ENCODE measurements around the gene SLC29A1. TPM values are rescaled to one million over a fixed set of nuclear protein-coding genes. Genes with fewer than 3 reads are reported as not detected.

The SLC29A1 gene
- total and polyA plus RNA-seq, 9 of the 15 experiments (the other 6 are each of a cell fraction or from before 2014, with no cell fraction given) = 18.9 to 170 (median 57.7) TPM

DNA sequence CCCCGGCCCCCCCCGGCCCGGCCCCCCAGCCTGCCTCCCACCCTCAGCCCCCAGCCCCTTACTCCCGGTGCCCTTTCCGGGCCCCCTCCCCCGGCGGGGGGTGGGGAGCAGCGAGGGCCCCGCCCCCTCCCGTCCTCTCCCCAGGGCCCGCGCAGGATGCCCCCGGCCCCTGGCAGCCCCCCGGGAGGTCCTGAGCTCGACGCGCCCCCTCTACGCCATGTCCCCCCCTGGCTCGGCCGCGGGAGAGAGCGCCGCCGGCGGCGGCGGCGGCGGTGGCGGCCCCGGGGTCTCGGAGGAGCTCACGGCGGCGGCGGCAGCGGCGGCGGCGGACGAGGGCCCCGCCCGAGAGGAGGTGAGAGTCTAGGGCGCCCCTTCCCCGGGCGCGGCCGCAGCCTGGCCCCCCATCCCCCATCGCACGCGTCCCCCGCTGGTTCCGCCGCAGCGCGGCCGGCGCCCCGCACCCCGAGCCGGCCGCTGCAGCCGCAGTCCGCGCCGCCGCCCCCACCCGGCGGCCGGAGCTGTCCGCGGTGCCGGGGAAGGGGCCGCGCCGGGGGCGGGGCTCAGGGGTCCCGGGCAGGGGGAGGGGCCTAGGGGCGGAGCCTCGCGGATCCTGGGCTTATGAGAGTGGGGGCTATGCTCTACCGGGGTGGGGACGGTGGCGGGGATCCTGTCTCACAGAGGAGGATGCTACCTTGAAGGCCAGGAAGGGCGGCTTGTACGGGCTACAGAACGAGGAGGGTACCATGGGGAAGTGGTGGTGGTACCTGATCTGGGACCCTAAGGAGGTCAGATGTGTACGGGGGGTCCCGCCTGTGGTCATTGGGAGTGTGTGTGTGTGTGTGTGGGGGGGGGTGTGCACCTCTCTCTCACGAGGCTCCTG, 47.4 kb downstream of the SLC29A1 start:
- Histone ChIP-seq H3K27me3 (ENCODE audit: control insufficient read depth in 2 of 2, insufficient read depth in 2 of 2, low read length in 2 of 2) (peaks cover 53 to 61% of the 10 kb centered on the region in 2 experiments), H4K20me1 (replicated peaks; ENCODE audit: control insufficient read depth, insufficient read depth, low read length) (peaks cover 6% of the 10 kb centered on the region; the same call in 1 of the 2 replicates), H3K9ac (ENCODE audit: insufficient read depth in 1 of 2, low read depth in 2 of 2, low read length in 2 of 2) (no peak overlapping the region), H3K4me1 (replicated peaks in 1 of 2; ENCODE audit: control insufficient read depth in 2 of 2, insufficient read depth in 2 of 2, low read length in 2 of 2) (peaks cover 0 to 24% of the 10 kb centered on the region in 2 experiments; a peak in 2 of 5 replicates), H3K9me1 (ENCODE audit: control insufficient read depth, insufficient read depth, low read length) (no peaks in the 10 kb centered on the region), H3K27ac (ENCODE audit: extremely low read depth, low read depth, low read length) (no peak overlapping the region), H2AFZ (ENCODE audit: low read depth, low read length) (no peak overlapping the region), H3K4me2 (ENCODE audit: insufficient read depth, low read length) (no peak overlapping the region; the same call in 1 of the 2 replicates), H3K36me3 (ENCODE audit: control insufficient read depth, insufficient read depth, low read length) (no peaks in the 10 kb centered on the region), H3K9me3 (replicated peaks; ENCODE audit: control insufficient read depth, insufficient read depth, low read depth, low read length) (no peaks in the 10 kb centered on the region), H3K4me3 (peak overlapping the region; percentile 21; the same call in 1 of the 2 replicates), H3K79me2 (ENCODE audit: control insufficient read depth, insufficient read depth, low read length) (no peaks in the 10 kb centered on the region)
- intact Hi-C loops (cut with micrococcal nuclease) = no loop called here
- in situ Hi-C loops (cut with MboI) = no loop called here
- WGBS (ENCODE audit: insufficient coverage, low coverage, missing lambda C conversion rate) = 4% methylated on average over 14 of the region's 90 CpGs
- no TSS peak for BruUV-seq (replicated peaks)
- FAIRE-seq (no peak), ATAC-seq (no peak; the same call in 2 of the 3 replicates), DNase-seq (ENCODE audit: extremely low read depth in 1 of 4, low spot score in 3 of 4) (peak in 3 of 4 experiments; percentile 53 to 86 (median 85))
- ChIA-PET POLR2A (interaction anchor here (0.6 to 4.7 kb wide), 3 partner anchors 8 to 23 kb away, joined by 3 to 24 read pairs (median 3); partner anchors contain the start of gene HSP90AB1), CTCF (ENCODE audit: low intra/inter-chr PET ratio) (interaction anchor here (4.6 kb wide), 1 partner anchor 67 kb away, joined by 61 read pairs; no protein-coding TSS in a partner anchor)
- TF ChIP-seq ARNT (IDR thresholded peaks at IDR 0.05) = no peak
- TF ChIP-seq, protein P1, sequence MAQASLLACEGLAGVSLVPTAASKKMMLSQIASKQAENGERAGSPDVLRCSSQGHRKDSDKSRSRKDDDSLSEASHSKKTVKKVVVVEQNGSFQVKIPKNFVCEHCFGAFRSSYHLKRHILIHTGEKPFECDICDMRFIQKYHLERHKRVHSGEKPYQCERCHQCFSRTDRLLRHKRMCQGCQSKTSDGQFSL (CRISPR knock-in tag; IDR thresholded peaks at IDR 0.05) = peak; percentile 18; the same call in 1 of the 2 replicates
- TF ChIP-seq, protein P1 (tag; IDR thresholded peaks at IDR 0.05) = no peak
- TF ChIP-seq, protein P2, sequence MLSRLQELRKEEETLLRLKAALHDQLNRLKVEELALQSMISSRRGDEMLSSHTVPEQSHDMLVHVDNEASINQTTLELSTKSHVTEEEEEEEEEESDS (CRISPR knock-in tag; IDR thresholded peaks at IDR 0.05) = no peak
- TF ChIP-seq SRSF3 (IDR thresholded peaks at IDR 0.05; ENCODE audit: insufficient read depth, low read length) = no peak
- no peak for TF ChIP-seq TCF3 (CRISPR knock-in tag; IDR thresholded peaks at IDR 0.05)
- no peak for TF ChIP-seq ZFX (CRISPR knock-in tag; IDR thresholded peaks at IDR 0.05)
- no peak for TF ChIP-seq ZNF253 (CRISPR knock-in tag; conservative IDR thresholded peaks at IDR 0.05)
- TF ChIP-seq, protein P3, sequence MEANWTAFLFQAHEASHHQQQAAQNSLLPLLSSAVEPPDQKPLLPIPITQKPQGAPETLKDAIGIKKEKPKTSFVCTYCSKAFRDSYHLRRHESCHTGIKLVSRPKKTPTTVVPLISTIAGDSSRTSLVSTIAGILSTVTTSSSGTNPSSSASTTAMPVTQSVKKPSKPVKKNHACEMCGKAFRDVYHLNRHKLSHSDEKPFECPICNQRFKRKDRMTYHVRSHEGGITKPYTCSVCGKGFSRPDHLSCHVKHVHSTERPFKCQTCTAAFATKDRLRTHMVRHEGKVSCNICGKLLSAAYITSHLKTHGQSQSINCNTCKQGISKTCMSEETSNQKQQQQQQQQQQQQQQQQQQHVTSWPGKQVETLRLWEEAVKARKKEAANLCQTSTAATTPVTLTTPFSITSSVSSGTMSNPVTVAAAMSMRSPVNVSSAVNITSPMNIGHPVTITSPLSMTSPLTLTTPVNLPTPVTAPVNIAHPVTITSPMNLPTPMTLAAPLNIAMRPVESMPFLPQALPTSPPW (CRISPR knock-in tag; IDR thresholded peaks at IDR 0.05) = peak; percentile 48
